SIG-M5 treated with dmso at 0.1 percent for 504 hours (cell line): ENCODE measurements around the gene FOXO4.
"Not testable (repeated sequence)": the region's sequence is repeated elsewhere in the genome, so short reads cannot be mapped to it uniquely, and the experiment has no call there.

Experiments
- DNase-seq: peaks from one replicate; lab custom pipeline; 2025; ENCODE audit not compliant: unreplicated experiment; lab: John Stamatoyannopoulos, UW

FOXO4 gene

GRCh38 chrX:71095555-71095980 is at the start of gene FOXO4:
TSS of gene FOXO4 (plus strand) at chrX:71095851. CDS start at chrX:71096529, 678 bp downstream.
- peak; percentile 75 for DNase-seq

DNA sequence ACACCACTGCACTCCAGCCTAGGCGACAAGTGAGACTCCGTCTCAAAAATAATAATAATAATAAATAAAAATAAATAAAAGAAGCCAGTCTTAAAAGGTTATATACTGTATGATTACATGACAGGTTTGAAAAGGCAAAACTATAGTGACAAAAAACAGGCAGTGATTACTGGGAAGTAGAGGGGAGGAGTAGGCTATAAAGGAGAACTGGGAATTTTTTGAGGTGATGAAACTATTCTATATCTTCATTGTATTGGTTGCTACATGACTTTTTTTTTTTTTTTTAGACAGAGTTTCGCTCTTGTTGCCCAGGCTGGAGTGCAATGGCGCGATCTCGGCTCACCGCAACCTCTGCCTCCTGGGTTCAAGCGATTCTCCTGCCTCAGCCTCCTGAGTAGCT is 47.8 kb upstream of the FOXO4 start:
- not testable (repeated sequence) for DNase-seq

- no peak for DNase-seq
Measured at GRCh38 chrX:71052721-71053120, 42.9 kb upstream of the FOXO4 start.

GRCh38 chrX:71053217-71053621 is 42.4 kb upstream of the FOXO4 start:
- no peak for DNase-seq

DNA sequence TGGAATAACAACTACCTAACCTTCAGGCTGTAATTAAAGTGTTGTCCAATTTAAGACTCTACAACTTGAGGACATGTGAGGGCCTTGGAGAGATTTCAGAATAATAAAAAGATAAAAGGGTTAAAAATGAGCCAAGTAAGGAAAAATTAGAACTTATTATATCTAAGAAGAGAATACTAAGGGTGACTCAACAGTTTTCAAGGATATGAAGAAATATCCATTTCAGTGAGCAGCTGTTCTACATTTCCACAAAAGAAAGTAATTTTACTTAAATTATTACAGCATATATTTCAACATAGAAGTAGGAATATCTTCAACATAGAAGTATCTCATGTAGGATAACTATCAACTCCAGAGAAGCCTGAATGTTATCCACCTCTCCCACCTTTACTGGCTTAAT is 38.8 kb upstream of the FOXO4 start:
- peak; percentile 40 for DNase-seq

DNA sequence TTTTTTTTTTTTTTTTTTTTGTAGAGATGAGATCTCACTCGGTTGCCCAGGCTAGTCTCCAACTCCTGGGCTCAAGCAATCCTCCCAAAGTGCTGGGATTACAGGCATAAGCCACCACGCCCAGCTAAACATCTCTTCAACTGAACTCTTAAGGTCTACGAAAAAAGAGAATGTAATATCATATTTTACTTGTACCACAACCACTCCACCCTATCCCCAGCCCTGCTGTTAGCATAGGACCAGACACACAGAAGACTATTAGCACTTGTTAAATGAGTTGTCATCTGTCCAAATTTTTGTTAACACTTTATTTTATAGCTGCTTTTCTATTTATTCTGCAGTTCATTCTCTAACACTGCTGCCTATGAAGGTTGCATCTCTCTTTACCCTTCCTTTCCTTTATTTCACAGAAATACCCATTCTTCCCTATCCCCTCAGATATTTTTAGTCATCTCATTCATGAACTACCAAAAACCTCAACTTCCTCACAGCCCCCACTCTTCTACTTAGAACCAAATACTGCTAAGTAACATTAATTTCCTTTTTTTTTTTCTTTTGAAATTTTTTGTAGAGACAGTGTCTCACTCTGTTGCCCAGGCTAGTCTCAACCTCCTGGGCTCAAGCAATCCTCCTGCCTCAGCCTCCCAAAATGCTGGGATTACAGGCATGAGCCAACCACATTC is 37.7 kb upstream of the FOXO4 start:
- DNase-seq, result peak; percentile 70

DNA sequence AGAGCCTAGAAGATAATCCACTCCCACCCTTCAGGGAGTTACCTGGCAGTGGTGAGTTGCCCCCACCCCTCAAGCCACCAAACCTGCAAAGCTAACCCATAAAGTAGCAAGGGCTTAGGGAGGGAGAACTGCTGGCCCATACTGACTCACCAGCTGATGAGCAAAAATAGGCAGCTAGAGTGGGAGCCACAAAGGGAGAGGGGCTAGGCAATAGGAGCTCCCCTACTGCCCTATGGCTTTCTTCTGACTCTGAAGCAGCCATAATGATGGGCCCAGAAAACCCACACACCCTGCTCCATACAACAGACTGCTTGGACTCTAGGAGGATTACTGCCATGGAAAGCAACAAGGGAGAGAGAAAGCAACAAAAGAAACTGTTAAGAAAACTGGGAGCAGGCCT is 35.5 kb upstream of the FOXO4 start:
- no peak for DNase-seq

DNA sequence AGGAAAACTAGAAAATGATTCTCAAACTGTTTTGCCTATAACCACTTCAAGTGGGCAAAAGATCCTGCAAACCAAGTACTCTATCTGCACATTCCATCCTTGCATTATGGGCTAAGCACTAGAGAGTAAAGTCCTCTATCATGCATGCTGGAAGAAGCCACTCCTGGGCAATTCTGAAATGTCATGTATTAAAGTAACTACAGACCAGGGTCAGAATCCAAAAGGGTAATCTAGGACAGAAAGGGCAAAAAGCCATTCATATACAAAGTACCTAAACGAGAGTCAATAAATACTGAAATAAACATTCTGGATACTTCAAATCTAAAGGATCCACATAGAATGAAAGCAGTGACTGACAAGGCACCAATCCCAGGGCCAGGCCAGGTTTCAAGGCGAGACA is 28.6 kb upstream of the FOXO4 start:
- no peak for DNase-seq

DNA sequence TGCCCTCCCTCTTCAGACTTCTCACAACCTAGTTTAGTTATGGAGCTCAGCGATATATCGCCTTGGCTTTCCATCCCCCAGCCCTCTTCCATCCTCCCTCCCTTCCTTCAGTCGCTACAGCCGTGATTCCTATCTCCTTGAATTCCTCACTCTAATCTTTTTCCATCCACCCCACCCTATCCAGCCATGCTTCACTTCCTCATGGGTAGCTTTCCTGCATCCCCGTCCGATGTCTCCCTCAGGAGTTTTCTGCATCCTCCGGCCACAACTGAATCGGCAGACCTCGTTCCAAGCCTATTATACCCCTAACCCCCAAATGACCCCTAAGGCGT is 28.0 kb upstream of the FOXO4 start:
- DNase-seq, result no peak

DNA sequence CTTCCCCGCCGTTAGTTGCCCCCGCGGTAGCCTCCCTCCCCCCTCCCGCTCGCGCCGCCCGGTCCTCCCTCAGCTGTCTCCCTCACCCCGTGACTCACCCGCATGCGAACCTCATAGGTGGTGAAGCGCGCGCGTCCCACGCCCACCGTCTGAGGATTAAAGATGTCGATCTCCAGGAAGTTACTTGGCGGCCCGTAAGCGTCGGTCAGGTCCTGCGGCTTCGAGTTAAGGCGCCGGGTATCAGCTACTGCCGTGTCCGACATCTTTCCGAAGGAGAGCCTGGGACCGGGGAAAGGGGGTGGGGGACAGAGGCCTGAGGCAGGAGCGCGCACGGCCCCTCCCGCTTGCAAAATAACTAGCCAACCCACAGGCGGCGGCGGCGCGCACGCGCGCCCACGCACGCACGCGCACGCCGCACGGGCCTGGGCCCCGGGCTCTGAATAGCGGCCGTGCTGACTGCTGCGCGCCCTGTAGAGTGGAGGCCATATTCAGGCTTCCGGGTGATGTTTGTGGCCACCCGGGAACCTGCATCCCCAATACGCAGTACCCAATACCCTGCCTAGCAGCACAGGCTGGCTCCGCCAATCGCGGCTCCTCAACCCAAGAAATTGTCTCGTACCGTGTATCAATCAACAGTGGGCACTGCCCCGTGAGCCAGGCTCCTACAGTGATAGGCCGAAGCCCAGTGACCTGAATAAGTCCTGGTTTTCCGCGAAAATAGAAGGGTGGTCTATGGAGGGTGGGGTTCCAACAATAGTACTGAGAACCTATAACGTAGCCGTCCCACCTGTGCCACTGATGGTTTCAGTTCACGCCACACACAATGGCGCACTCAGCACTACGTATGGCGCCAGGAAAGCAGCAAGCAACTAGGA is 27.4 kb upstream of the FOXO4 start, which contains the start of gene SNX12:
TSS of gene SNX12 (minus strand) at position 291 of the 875 bp plus-strand sequence. CDS start at position 263, 28 bp downstream.
- peak; percentile 90 for DNase-seq

GRCh38 chrX:71070531-71070930 is 25.1 kb upstream of the FOXO4 start:
- DNase-seq, result no peak

DNA sequence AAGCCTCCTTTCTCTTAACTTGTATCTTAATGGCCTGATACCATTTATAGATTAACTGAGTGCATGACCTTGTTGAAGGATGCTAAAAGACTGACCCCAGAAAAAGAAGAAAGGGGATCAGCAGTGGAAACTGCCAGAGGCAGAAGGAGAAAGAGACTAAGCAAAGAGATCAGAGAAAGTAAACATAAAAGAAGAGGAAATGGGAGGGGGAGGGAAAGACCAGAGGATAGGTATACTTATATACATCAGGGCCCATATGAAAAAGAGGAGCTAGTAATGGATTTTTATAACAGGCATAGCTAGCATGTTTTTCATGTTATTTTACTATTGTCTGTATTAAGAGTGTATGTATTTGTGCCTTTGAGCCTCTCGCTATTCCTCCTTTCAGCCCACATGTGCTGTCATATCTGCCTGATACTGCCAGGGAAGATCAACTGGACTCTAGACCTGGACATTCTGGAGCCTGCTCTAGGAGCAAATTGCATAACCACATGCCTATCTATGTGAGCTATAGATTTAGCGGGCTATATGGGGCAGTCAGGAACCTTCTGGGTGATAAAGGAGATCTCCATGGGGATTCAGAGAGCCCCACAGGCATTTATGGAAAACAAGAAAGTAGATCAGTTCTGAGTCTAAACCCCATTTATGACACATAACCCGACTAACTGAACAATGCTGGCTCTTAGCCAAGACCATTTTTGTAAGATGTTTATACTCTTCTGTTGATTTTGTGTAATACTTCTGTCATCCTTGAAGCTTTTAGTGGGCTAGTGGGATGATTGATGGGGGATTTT is 14.1 kb upstream of the FOXO4 start:
- DNase-seq, result no peak

GRCh38 chrX:71082124-71082647 is 13.5 kb upstream of the FOXO4 start:
- DNase-seq, result no peak

GRCh38 chrX:71082822-71083221 is 12.8 kb upstream of the FOXO4 start:
- DNase-seq, result no peak

- no peak for DNase-seq
Measured at GRCh38 chrX:71085900-71086299, 9.8 kb upstream of the FOXO4 start.

- no peak for DNase-seq
Measured at GRCh38 chrX:71091263-71091662, 4.4 kb upstream of the FOXO4 start.

DNA sequence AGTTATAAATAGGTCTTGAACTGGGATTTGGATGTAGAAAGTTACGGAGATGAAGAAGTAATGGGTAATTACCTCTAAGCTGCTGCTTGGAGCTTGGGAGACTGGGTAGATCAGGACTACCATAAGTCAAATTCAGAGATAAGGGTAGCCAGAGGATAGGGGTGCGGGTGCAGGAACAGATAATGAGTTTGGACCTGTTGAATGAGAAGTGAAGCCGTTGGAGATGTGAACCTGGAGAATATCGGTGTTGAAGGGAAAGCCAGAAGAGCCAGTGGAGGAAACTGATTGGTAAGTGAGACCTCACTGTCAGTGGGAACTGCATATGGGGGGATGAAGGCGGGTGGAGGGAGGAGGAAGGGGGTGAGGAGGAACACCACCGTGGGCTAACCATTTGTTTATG is 618 bp upstream of the FOXO4 start:
- no peak for DNase-seq

- DNase-seq, result peak; percentile 61
Measured at GRCh38 chrX:71095981-71096759, 519 bp downstream of the FOXO4 start.

DNA sequence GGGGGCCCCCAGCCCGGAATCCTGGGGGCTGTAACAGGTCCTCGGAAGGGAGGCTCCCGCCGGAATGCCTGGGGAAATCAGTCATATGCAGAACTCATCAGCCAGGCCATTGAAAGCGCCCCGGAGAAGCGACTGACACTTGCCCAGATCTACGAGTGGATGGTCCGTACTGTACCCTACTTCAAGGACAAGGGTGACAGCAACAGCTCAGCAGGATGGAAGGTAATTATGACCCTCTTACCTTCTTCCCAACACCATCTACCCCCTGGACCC is 1.0 kb downstream of the FOXO4 start:
- no peak for DNase-seq

GRCh38 chrX:71098302-71098701 is 2.7 kb downstream of the FOXO4 start:
- peak; percentile 57 for DNase-seq
